ENCODE measurements around the gene LRRC43.

The LRRC43 gene

GRCh38 chr12:122141911-122142725, 40.8 kb upstream of the LRRC43 start:
- no peak overlapping the region for H3K27ac ChIP-seq
- DNase-seq: no peak
- peaks cover 41 to 78% (median 65%) of the 10 kb centered on the region in 3 donors for H3K36me3 ChIP-seq
- intact Hi-C loops (cut with DNase I; ENCODE audit: low total_unique reads): no loop called here
- no peaks in the 10 kb centered on the region for H3K9me3 ChIP-seq
- no peaks in the 10 kb centered on the region for H3K27me3 ChIP-seq
- TF ChIP-seq, protein P1, sequence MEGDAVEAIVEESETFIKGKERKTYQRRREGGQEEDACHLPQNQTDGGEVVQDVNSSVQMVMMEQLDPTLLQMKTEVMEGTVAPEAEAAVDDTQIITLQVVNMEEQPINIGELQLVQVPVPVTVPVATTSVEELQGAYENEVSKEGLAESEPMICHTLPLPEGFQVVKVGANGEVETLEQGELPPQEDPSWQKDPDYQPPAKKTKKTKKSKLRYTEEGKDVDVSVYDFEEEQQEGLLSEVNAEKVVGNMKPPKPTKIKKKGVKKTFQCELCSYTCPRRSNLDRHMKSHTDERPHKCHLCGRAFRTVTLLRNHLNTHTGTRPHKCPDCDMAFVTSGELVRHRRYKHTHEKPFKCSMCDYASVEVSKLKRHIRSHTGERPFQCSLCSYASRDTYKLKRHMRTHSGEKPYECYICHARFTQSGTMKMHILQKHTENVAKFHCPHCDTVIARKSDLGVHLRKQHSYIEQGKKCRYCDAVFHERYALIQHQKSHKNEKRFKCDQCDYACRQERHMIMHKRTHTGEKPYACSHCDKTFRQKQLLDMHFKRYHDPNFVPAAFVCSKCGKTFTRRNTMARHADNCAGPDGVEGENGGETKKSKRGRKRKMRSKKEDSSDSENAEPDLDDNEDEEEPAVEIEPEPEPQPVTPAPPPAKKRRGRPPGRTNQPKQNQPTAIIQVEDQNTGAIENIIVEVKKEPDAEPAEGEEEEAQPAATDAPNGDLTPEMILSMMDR (IDR thresholded peaks at IDR 0.05): no peak
- no peak overlapping the region for H3K4me3 ChIP-seq
- H3K4me1 ChIP-seq: no peaks in the 10 kb centered on the region

- Histone ChIP-seq H3K27me3 (no peaks in the 10 kb centered on the region), H3K36me3 (peaks cover 38 to 76% (median 65%) of the 10 kb centered on the region in 3 donors), H3K9me3 (no peaks in the 10 kb centered on the region), H3K27ac (no peak overlapping the region), H3K4me3 (no peak overlapping the region), H3K4me1 (no peaks in the 10 kb centered on the region)
- intact Hi-C loops (cut with DNase I; ENCODE audit: low total_unique reads): no loop called here
- DNase-seq: no peak
- TF ChIP-seq, protein P1 (IDR thresholded peaks at IDR 0.05): no peak
Observed at GRCh38 chr12:122142857-122143256, 40.1 kb upstream of the LRRC43 start.

- intact Hi-C loops (cut with DNase I; ENCODE audit: low total_unique reads): no loop called here
- Histone ChIP-seq H3K27me3 (no peaks in the 10 kb centered on the region), H3K9me3 (no peaks in the 10 kb centered on the region), H3K27ac (no peak overlapping the region), H3K4me1 (no peaks in the 10 kb centered on the region), H3K36me3 (peaks cover 35 to 56% (median 45%) of the 10 kb centered on the region in 3 donors), H3K4me3 (no peak overlapping the region)
- TF ChIP-seq, protein P1 (IDR thresholded peaks at IDR 0.05): no peak
- no peak for DNase-seq
Observed at GRCh38 chr12:122144885-122145284, 38.0 kb upstream of the LRRC43 start.

GRCh38 chr12:122145505-122146330, 37.2 kb upstream of the LRRC43 start:
- TF ChIP-seq, protein P1 (IDR thresholded peaks at IDR 0.05): no peak
- Histone ChIP-seq H3K27ac (no peak overlapping the region), H3K9me3 (no peaks in the 10 kb centered on the region), H3K4me1 (no peaks in the 10 kb centered on the region), H3K4me3 (no peak overlapping the region), H3K27me3 (no peaks in the 10 kb centered on the region), H3K36me3 (peaks cover 27 to 47% (median 36%) of the 10 kb centered on the region in 3 donors)
- intact Hi-C loops (cut with DNase I; ENCODE audit: low total_unique reads): no loop called here
- no peak for DNase-seq

DNA sequence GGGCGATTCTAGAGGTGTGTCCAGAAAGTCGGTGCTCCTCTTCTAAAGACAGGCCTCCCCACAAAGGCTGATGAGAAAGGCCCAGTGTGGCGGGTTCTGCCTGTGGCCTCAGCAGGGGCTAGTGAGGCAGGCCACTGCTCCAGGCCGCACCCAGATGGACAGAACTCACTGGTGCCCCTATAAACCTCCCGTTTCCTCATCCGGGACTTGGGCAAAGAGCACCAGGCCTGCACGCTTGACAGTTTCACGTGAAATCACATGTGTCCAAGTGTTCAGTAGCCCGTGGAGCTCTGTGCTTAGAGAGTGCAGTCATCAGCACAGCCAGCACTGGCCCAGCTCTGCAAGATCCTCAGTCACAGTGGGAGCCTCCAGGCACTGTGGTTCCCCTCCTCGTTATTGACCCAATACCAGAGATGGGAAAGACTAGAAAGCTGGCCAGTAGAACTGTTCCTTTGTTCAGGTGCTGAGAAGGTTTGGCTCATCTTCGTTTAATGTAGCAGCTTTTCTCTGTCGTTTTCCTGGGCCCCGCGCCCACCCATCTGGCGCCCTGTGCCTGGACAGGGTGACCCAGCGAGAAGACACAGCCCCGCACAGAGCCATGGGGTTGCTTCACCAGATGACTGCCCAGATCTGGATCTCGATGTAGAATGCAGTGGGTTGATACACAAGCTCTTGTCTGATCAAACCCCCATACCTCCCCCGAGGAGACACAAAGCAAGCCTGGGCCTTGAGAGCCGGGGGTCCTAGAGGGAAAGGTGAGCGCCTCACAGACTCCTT, 35.2 kb upstream of the LRRC43 start:
- H3K9me3 ChIP-seq: no peaks in the 10 kb centered on the region
- no peak for DNase-seq
- no peaks in the 10 kb centered on the region for H3K4me1 ChIP-seq

More for the DNA sequence above, 35.2 kb upstream of the LRRC43 start:
- no peak overlapping the region for H3K27ac ChIP-seq
- no peaks in the 10 kb centered on the region for H3K27me3 ChIP-seq
- peaks cover 7 to 27% (median 16%) of the 10 kb centered on the region in 3 donors for H3K36me3 ChIP-seq
- TF ChIP-seq, protein P1 (IDR thresholded peaks at IDR 0.05): no peak
- intact Hi-C loops (cut with DNase I; ENCODE audit: low total_unique reads): no loop called here
- no peak overlapping the region for H3K4me3 ChIP-seq

Measured in tibial artery (tissue), 4 donors.